Measurements from ENCODE around the gene TRPM5. TPM values are rescaled to one million over a fixed set of nuclear protein-coding genes. Genes with fewer than 3 reads are reported as not detected.

TRPM5 gene
- total and polyA plus RNA-seq, 2 donors (not counting 1 experiment from before 2014, with no cell fraction given), result 0.03 TPM; not detected in 1

GRCh38 chr11:2445746-2446551, 1.6 kb upstream of the TRPM5 start:
- peaks cover 0 to 4% (median 0%) of the 10 kb centered on the region in 3 donors for H3K9me3 ChIP-seq (ENCODE audit: control extremely low read depth in 1 of 3, control insufficient read depth in 2 of 3, insufficient read depth in 1 of 3, low read length in 2 of 3)
- TF ChIP-seq CTCF (IDR thresholded peaks at IDR 0.05) (no peak), EZH2 (IDR thresholded peaks at IDR 0.05; ENCODE audit: borderline replicate concordance, insufficient read depth, low read depth, low read length, poor library complexity, severe bottlenecking) (no peak)
- Mint-ChIP-seq H3K4me1 (peaks cover 31% of the 10 kb centered on the region), H3K4me3 (peak overlapping the region; percentile 93), H3K9me3 (ENCODE audit: insufficient read depth) (no peaks in the 10 kb centered on the region), H3K27ac (peak overlapping the region; percentile 87), H3K27me3 (no peaks in the 10 kb centered on the region)
- H3K27ac ChIP-seq (ENCODE audit: low read length in 2 of 2), result no peak overlapping the region
- peak overlapping the region; percentile 72 for H2AFZ ChIP-seq (ENCODE audit: insufficient read depth, low read depth, low read length, poor library complexity, severe bottlenecking)
- ChIA-PET POLR2A (interaction anchor here (1.5 kb wide), 1 partner anchor 80 kb away, joined by 7 read pairs; no protein-coding TSS in a partner anchor), CTCF (interaction anchor here (0.6 to 4.1 kb wide), 7 partner anchors 18 to 251 kb away, joined by 3 to 25 read pairs (median 3); no protein-coding TSS in a partner anchor)
- peaks cover 34% of the 10 kb centered on the region for H4K20me1 ChIP-seq (ENCODE audit: control insufficient read depth, insufficient read depth, low read length, poor library complexity, severe bottlenecking)
- H3K79me2 ChIP-seq (ENCODE audit: control insufficient read depth, insufficient read depth, low read length), result peaks cover 49% of the 10 kb centered on the region
- no peaks in the 10 kb centered on the region for H3K36me3 ChIP-seq (replicated peaks in 1 of 2; ENCODE audit: control extremely low read depth in 1 of 2, control insufficient read depth in 1 of 2, extremely low read depth in 1 of 2, insufficient read depth in 2 of 2, low read length in 1 of 2)
- H3K9ac ChIP-seq (ENCODE audit: low read length), result peak overlapping the region; percentile 69
- intact Hi-C loops (cut with micrococcal nuclease), result loop anchor here (1.0 to 2.0 kb wide), 3 partner anchors 17 to 447 kb away; no protein-coding TSS in a partner anchor
- peaks cover 33 to 47% of the 10 kb centered on the region in 2 donors for H3K4me1 ChIP-seq (ENCODE audit: control insufficient read depth in 2 of 2, insufficient read depth in 2 of 2, low read length in 2 of 2)
- WGBS (ENCODE audit: insufficient coverage), result 77% methylated on average over 23 of the region's 23 CpGs
- ATAC-seq (ENCODE audit: low read depth), result no peak
- H3K4me2 ChIP-seq (replicated peaks; ENCODE audit: low read depth, low read length, poor library complexity, severe bottlenecking), result peak overlapping the region; percentile 93
- peaks cover 0 to 10% (median 0%) of the 10 kb centered on the region in 4 experiments for H3K27me3 ChIP-seq (replicated peaks in 1 of 4; ENCODE audit: control extremely low read depth in 1 of 4, control insufficient read depth in 3 of 4, insufficient read depth in 4 of 4, low read length in 3 of 4)
- H3K4me3 ChIP-seq (ENCODE audit: control extremely low read depth in 1 of 5, extremely low read depth in 1 of 5, insufficient read depth in 1 of 5, low read depth in 2 of 5, low read length in 4 of 5), result peak overlapping the region; percentile 32 to 76 (median 64)
- peak; percentile 27 for DNase-seq
